Subcutaneous preadipocyte (primary cell): ENCODE data around the gene TEFM. TPM values are rescaled to one million over a fixed set of nuclear protein-coding genes. Genes with fewer than 3 reads are reported as not detected.

Source experiments
- small RNA-seq: library from RNA; depleted of rRNA; stranded (forward); fragments of <200 nt; gene quantifications from one replicate; pipeline ENCODE3, GENCODE V24; 2012
- total RNA-seq: library from RNA; depleted of rRNA; stranded (reverse); fragments of >200 nt; gene quantifications from 2 replicates; pipeline ENCODE4 v1.2.3, GENCODE V29; 2012

The TEFM gene
- total RNA-seq = 9.9 and 13.7 TPM in 2 replicates

GRCh38 chr17:30906101-30906911, at the start of gene TEFM:
TSS of gene TEFM (minus strand) at chr17:30906238. CDS start at chr17:30906198, 40 bp downstream.

GRCh38 chr17:30921544-30922196, 15.6 kb upstream of the TEFM start, which contains the start of gene ADAP2:
TSS of gene ADAP2 (plus strand) at chr17:30921945. CDS start at chr17:30922015, 70 bp downstream.

Small RNAs within 50 kb of the gene (small RNA-seq; reads per million reads assigned to genes)
- not detected for gene RNU6-298P

Other genes starting within 250 kb of the TEFM start
- 8.5 and 15.8 TPM in 2 replicates for gene CRLF3, start 81.5 kb downstream of the TEFM start, total RNA-seq
- 3.7 and 8.0 TPM in 2 replicates for gene ATAD5, start 74.3 kb downstream of the TEFM start, total RNA-seq
- gene ADAP2, start 15.7 kb upstream of the TEFM start, total RNA-seq = 0.37 and 1.4 TPM in 2 replicates
- gene RNF135, start 64.8 kb upstream of the TEFM start, total RNA-seq = 10.0 and 12.1 TPM in 2 replicates
- 48.1 and 63.1 TPM in 2 replicates for gene NF1, start 188.7 kb upstream of the TEFM start, total RNA-seq